GM12878 (cell line): ENCODE measurements around the gene MRPL2. TPM values are rescaled to one million over a fixed set of nuclear protein-coding genes. Genes with fewer than 3 reads are reported as not detected.

ENCODE experiments used
- ATAC-seq: fragments of 200-7000 bp; cut with Tn5 transposase; 3 replicates; pipeline ENCODE4 v1.9.1; 2020; ENCODE audit warnings: mild to moderate bottlenecking, moderate library complexity
- BruUV-seq: library from RNA; stranded (reverse); fragments of 400-500 nt; replicated peaks from 2 replicates; lab custom pipeline; 2021; lab: Mats Ljungman, UMichigan
- CTCF ChIA-PET: fragments of 300-600 bp; sonication (Branson Sonifier 250); formaldehyde crosslinking; extraction: SDS; loops from one replicate; lab custom pipeline; 2021; ENCODE audit warnings: inconsistent platforms; lab: Yijun Ruan, JAX
- POLR2A ChIA-PET: fragments of 350-600 bp; formaldehyde crosslinking; extraction: SDS; loops from one replicate; lab custom pipeline; 2021; ENCODE audit warnings: inconsistent platforms; lab: Charles Lee
- RAD21 ChIA-PET: fragments of 300-600 bp; sonication (Branson Sonifier 250); formaldehyde crosslinking; loops from one replicate; lab custom pipeline; 2023; ENCODE audit warnings: antibody characterized with exemption; ENCODE audit not compliant: unreplicated experiment; lab: Charles Lee
- SMC1A ChIA-PET: fragments of 300-600 bp; sonication (Branson Sonifier 250); formaldehyde crosslinking; loops from one replicate; lab custom pipeline; 2023; ENCODE audit not compliant: unreplicated experiment, uncharacterized antibody; lab: Charles Lee
- DNase-seq: peaks from one replicate; pipeline ENCODE4 v3.0.0-alpha.2; 2011; ENCODE audit warnings: low read depth, low spot score
- FAIRE-seq: peaks from 3 replicates; lab custom pipeline; 2011; peaks lifted over from hg19 to GRCh38; lab: Jason Lieb, UNC
- H2AFZ ChIP-seq: 2 replicates; pipeline ENCODE4 v1.6.0; 2011; ENCODE audit warnings: low read depth, low read length, control low read depth; ENCODE audit not compliant: control insufficient read depth
- H3K27ac ChIP-seq: 2 replicates; pipeline ENCODE4 v1.5.1; 2011; ENCODE audit warnings: control low read depth; ENCODE audit not compliant: control insufficient read depth, insufficient read depth
- H3K27me3 ChIP-seq, 2 experiments: replicated peaks in 1 of 2; 2 replicates each; pipeline versions ENCODE4 v1.6.0 to v1.6.1; 2011; ENCODE audit warnings: low read length in 1 of 2; ENCODE audit not compliant: control insufficient read depth in 2 of 2, insufficient read depth in 2 of 2
- H3K36me3 ChIP-seq, 2 experiments: 2 replicates each; pipeline ENCODE4 v1.5.1; 2011; ENCODE audit warnings: low read length in 1 of 2; ENCODE audit not compliant: control insufficient read depth in 2 of 2, insufficient read depth in 2 of 2
- H3K4me1 ChIP-seq: 2 replicates; pipeline ENCODE4 v1.6.1; 2011; ENCODE audit warnings: mild to moderate bottlenecking, low read length, moderate library complexity, mixed read lengths; ENCODE audit not compliant: control insufficient read depth, insufficient read depth
- H3K4me2 ChIP-seq: 2 replicates; pipeline ENCODE4 v1.6.0; 2011; ENCODE audit warnings: control low read depth; ENCODE audit not compliant: control insufficient read depth, insufficient read depth
- H3K4me3 ChIP-seq: fragments of 200-600 bp; sonication (generic); 2 replicates; pipeline ENCODE4 v1.5.1; 2016
- H3K79me2 ChIP-seq: 2 replicates; pipeline ENCODE4 v1.6.0; 2011; ENCODE audit warnings: low read length; ENCODE audit not compliant: control insufficient read depth, insufficient read depth
- H3K9ac ChIP-seq: 2 replicates; pipeline ENCODE4 v1.8.0; 2011; ENCODE audit warnings: low read length, control low read depth, mixed read lengths; ENCODE audit not compliant: control insufficient read depth, insufficient read depth
- H3K9me3 ChIP-seq: replicated peaks from 3 replicates; pipeline ENCODE4 v1.5.1; 2011; ENCODE audit warnings: mild to moderate bottlenecking, low read length; ENCODE audit not compliant: control insufficient read depth, insufficient read depth
- H4K20me1 ChIP-seq: 2 replicates; pipeline ENCODE4 v1.6.0; 2011; ENCODE audit not compliant: control insufficient read depth, insufficient read depth
- BCL11A ChIP-seq: IDR thresholded peaks from 2 replicates; pipeline ENCODE4 v1.6.1; 2011; ENCODE audit warnings: low read depth, low read length
- FOS ChIP-seq: IDR thresholded peaks from 3 replicates; pipeline ENCODE4 v1.6.1; 2011; ENCODE audit warnings: borderline replicate concordance; ENCODE audit not compliant: insufficient read length; ENCODE audit errors: extremely low read depth
- HDAC2 ChIP-seq: fragments of 200-600 bp; sonication (generic); IDR thresholded peaks from 2 replicates; pipeline ENCODE4 v1.6.1; 2017
- KDM1A ChIP-seq: fragments of 200-600 bp; sonication (generic); IDR thresholded peaks from 2 replicates; pipeline ENCODE4 v1.6.1; 2016; ENCODE audit warnings: borderline replicate concordance
- MEF2A ChIP-seq: IDR thresholded peaks from 2 replicates; pipeline ENCODE4 v1.6.1; 2011; ENCODE audit warnings: low read depth, mild to moderate bottlenecking, low read length, moderate library complexity; ENCODE audit not compliant: insufficient read depth
- MXI1 ChIP-seq: fragments of 150-350 bp; IDR thresholded peaks from 2 replicates; pipeline ENCODE4 v1.6.1; 2011; ENCODE audit warnings: low read depth, mild to moderate bottlenecking, inconsistent platforms, low read length, improper control_type of control experiment
- NBN ChIP-seq: fragments of 450-650 bp; IDR thresholded peaks from 2 replicates; pipeline ENCODE4 v1.6.1; 2016
- NRF1 ChIP-seq: conservative IDR thresholded peaks from 2 replicates; pipeline ENCODE4 v1.6.1; 2011; ENCODE audit warnings: mild to moderate bottlenecking, low read depth, low read length, improper control_type of control experiment
- REST ChIP-seq: IDR thresholded peaks from 2 replicates; pipeline ENCODE4 v1.6.1; 2012; ENCODE audit warnings: mild to moderate bottlenecking, low read depth, low read length
- RUNX3 ChIP-seq: IDR thresholded peaks from 2 replicates; pipeline ENCODE4 v1.6.1; 2012; ENCODE audit warnings: low read length, inconsistent platforms
- SMAD5 ChIP-seq: IDR thresholded peaks from 2 replicates; pipeline ENCODE4 v1.6.1; 2016; ENCODE audit warnings: antibody characterized with exemption, low read depth
- TAF1 ChIP-seq: IDR thresholded peaks from 2 replicates; pipeline ENCODE4 v1.6.1; 2011; ENCODE audit warnings: mild to moderate bottlenecking, low read depth, low read length, borderline replicate concordance
- TCF3 ChIP-seq: IDR thresholded peaks from 2 replicates; pipeline ENCODE4 v1.6.1; 2012; ENCODE audit warnings: low read depth, mild to moderate bottlenecking, low read length, borderline replicate concordance; ENCODE audit not compliant: insufficient read depth
- WRNIP1 ChIP-seq: IDR thresholded peaks from 2 replicates; pipeline ENCODE4 v1.6.1; 2011; ENCODE audit warnings: low read depth, low read length, improper control_type of control experiment, borderline replicate concordance
- WGBS: methylation state at CpG from one replicate; pipeline ENCODE4 v1.1.6; 2016; ENCODE audit warnings: low lambda C conversion rate; ENCODE audit not compliant: insufficient replicate concordance, insufficient coverage; ENCODE audit errors: missing lambda C conversion rate; 5-methylcytosine and 5-hydroxymethylcytosine counted together
- in situ Hi-C: fragments of 300-500 bp; cut with MboI; formaldehyde crosslinking; loops from 9 replicates; pipeline ENCODE4 v1.14.3; 2018; ENCODE audit warnings: mixed read lengths
- intact Hi-C: fragments of 100-400 bp; cut with micrococcal nuclease; formaldehyde crosslinking; loops from one replicate; pipeline ENCODE4 v1.14.2; 2022; ENCODE audit not compliant: unreplicated experiment
- polyA plus RNA-seq, 11 experiments: library from polyadenylated mRNA; depleted of rRNA in 4 of 11; unstranded in 6 of 11; stranded (reverse) in 5 of 11; fragments of >200 nt; fragmentation: Nextera tagmentation in 4 of 11; fragmentation: Illumina TruSeq in 1 of 11; extraction: Ambion mirVana in 4 of 11; extraction: Trizol in 1 of 11; gene quantifications; 1 replicate in 1 of 11; 2 replicates in 10 of 11; pipeline versions ENCODE4 v1.2.1 to v1.2.3, GENCODE V29; 2011 to 2016; ENCODE audit warnings: inconsistent platforms in 2 of 11, missing spikeins in 2 of 11, low read depth in 1 of 11
- total RNA-seq, 4 experiments: library from RNA; depleted of rRNA in 3 of 4; stranded (reverse); fragments of >200 nt in 3 of 4; fragmentation: Illumina TruSeq in 1 of 4; extraction: Trizol in 1 of 4; gene quantifications; 2 replicates each; pipeline versions ENCODE4 v1.2.1 to v1.2.3, GENCODE V29; 2013 to 2021
- TF ChIP-seq, protein P1 (sequence below): fragments of 450-650 bp; IDR thresholded peaks from 2 replicates; pipeline ENCODE4 v1.6.1; 2018; ENCODE audit warnings: borderline replicate concordance, mild to moderate bottlenecking; ENCODE audit not compliant: partially characterized antibody
- TF ChIP-seq, protein P2 (sequence below): fragments of 450-650 bp; formaldehyde crosslinking; IDR thresholded peaks from 2 replicates; pipeline ENCODE4 v1.4.0; 2020; ENCODE audit warnings: mild to moderate bottlenecking, moderate library complexity

The MRPL2 gene
- total and polyA plus RNA-seq, 10 of the 15 experiments (the other 5 are each of a cell fraction or from before 2014, with no cell fraction given): 29.7 to 125 (median 50.2) TPM

DNA sequence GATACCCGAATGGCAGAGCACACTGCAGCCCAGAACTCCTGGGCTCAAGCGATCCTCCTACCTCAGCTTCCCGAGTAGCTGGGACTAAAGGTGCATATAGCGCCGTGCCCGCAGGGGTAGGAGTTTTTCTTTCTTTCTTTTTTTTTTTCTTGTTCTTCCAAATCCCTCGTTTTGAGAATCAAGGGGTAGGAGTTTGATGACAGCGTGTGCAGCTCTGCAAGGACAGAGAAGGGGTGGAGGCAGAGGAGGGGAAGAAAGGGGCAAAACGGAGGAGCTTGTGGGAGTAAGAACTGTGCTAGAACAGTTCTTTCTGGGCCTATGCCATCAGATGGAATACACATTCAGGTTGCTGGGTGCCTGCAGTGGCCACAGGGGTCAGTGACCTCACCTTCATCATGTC is 22.5 kb downstream of the MRPL2 start:
- RAD21 ChIA-PET: no interaction called here
- SMC1A ChIA-PET: no interaction called here
- H3K4me2 ChIP-seq: no peak overlapping the region
- H4K20me1 ChIP-seq: no peaks in the 10 kb centered on the region
- FAIRE-seq (no peak), ATAC-seq (no peak), DNase-seq (no peak)
- WGBS: 86% methylated on average over 9 of the region's 9 CpGs
- no peak overlapping the region for H3K9ac ChIP-seq
- BruUV-seq: no TSS peak
- H3K9me3 ChIP-seq: no peaks in the 10 kb centered on the region
- H3K27me3 ChIP-seq: no peaks in the 10 kb centered on the region
- H3K4me1 ChIP-seq: no peaks in the 10 kb centered on the region
- no peak overlapping the region for H2AFZ ChIP-seq
- H3K36me3 ChIP-seq: peaks cover 11 to 12% of the 10 kb centered on the region in 2 experiments
- intact Hi-C loops: no loop called here
- H3K4me3 ChIP-seq: no peak overlapping the region
- in situ Hi-C loops: no loop called here
- H3K27ac ChIP-seq: no peak overlapping the region
- POLR2A ChIA-PET: interaction anchor here (0.7 to 0.9 kb wide), 2 partner anchors 18 to 102 kb away, joined by 3 to 4 read pairs; partner anchors contain the start of gene CUL7
- H3K79me2 ChIP-seq: no peaks in the 10 kb centered on the region
- CTCF ChIA-PET: interaction anchor here (0.6 kb wide), 1 partner anchor 18 kb away, joined by 4 read pairs; no protein-coding TSS in a partner anchor
- no peak for TF ChIP-seq NRF1
- TF ChIP-seq MXI1: no peak
- TF ChIP-seq, protein P1, sequence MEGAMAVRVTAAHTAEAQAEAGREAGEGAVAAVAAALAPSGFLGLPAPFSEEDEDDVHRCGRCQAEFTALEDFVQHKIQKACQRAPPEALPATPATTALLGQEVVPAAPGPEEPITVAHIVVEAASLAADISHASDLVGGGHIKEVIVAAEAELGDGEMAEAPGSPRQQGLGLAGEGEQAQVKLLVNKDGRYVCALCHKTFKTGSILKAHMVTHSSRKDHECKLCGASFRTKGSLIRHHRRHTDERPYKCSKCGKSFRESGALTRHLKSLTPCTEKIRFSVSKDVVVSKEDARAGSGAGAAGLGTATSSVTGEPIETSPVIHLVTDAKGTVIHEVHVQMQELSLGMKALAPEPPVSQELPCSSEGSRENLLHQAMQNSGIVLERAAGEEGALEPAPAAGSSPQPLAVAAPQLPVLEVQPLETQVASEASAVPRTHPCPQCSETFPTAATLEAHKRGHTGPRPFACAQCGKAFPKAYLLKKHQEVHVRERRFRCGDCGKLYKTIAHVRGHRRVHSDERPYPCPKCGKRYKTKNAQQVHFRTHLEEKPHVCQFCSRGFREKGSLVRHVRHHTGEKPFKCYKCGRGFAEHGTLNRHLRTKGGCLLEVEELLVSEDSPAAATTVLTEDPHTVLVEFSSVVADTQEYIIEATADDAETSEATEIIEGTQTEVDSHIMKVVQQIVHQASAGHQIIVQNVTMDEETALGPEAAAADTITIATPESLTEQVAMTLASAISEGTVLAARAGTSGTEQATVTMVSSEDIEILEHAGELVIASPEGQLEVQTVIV: no peak
- TF ChIP-seq MEF2A: no peak
- TF ChIP-seq RUNX3: no peak
- TF ChIP-seq SMAD5: no peak
- TF ChIP-seq BCL11A: no peak
- TF ChIP-seq TAF1: no peak
- no peak for TF ChIP-seq NBN
- no peak for TF ChIP-seq REST
- no peak for TF ChIP-seq WRNIP1
- TF ChIP-seq TCF3: no peak
- TF ChIP-seq HDAC2: no peak
- TF ChIP-seq KDM1A: no peak
- TF ChIP-seq FOS: no peak
- TF ChIP-seq, protein P2, sequence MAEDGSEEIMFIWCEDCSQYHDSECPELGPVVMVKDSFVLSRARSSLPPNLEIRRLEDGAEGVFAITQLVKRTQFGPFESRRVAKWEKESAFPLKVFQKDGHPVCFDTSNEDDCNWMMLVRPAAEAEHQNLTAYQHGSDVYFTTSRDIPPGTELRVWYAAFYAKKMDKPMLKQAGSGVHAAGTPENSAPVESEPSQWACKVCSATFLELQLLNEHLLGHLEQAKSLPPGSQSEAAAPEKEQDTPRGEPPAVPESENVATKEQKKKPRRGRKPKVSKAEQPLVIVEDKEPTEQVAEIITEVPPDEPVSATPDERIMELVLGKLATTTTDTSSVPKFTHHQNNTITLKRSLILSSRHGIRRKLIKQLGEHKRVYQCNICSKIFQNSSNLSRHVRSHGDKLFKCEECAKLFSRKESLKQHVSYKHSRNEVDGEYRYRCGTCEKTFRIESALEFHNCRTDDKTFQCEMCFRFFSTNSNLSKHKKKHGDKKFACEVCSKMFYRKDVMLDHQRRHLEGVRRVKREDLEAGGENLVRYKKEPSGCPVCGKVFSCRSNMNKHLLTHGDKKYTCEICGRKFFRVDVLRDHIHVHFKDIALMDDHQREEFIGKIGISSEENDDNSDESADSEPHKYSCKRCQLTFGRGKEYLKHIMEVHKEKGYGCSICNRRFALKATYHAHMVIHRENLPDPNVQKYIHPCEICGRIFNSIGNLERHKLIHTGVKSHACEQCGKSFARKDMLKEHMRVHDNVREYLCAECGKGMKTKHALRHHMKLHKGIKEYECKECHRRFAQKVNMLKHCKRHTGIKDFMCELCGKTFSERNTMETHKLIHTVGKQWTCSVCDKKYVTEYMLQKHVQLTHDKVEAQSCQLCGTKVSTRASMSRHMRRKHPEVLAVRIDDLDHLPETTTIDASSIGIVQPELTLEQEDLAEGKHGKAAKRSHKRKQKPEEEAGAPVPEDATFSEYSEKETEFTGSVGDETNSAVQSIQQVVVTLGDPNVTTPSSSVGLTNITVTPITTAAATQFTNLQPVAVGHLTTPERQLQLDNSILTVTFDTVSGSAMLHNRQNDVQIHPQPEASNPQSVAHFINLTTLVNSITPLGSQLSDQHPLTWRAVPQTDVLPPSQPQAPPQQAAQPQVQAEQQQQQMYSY (CRISPR knock-in tag): no peak
